Smooth muscle cell (in vitro differentiated cells): ENCODE results near the gene SIPA1L3. TPM values are rescaled to one million over a fixed set of nuclear protein-coding genes. Genes with fewer than 3 reads are reported as not detected.
A peak's percentile ranks its signal among the peaks of the same experiment; 100 is the strongest.
"Not testable (repeated sequence)": the region's sequence is repeated elsewhere in the genome, so short reads cannot be mapped to it uniquely, and the experiment has no call there.

Experiments used
- DNase-seq: peaks from one replicate; lab custom pipeline; 2025; ENCODE audit not compliant: unreplicated experiment; lab: John Stamatoyannopoulos, UW
- H2AFZ ChIP-seq: fragments of 200-600 bp; sonication (generic); 2 replicates; pipeline ENCODE4 v1.6.0; 2016; ENCODE audit warnings: antibody characterized with exemption, low read depth, mild to moderate bottlenecking
- H3F3A ChIP-seq: fragments of 200-600 bp; sonication (generic); 2 replicates; pipeline ENCODE4 v1.6.0; 2017; ENCODE audit warnings: antibody characterized with exemption, low read depth
- H3K27ac ChIP-seq: fragments of 200-600 bp; sonication (generic); 2 replicates; pipeline ENCODE4 v1.5.1; 2016; ENCODE audit warnings: low read depth, mild to moderate bottlenecking
- H3K27me3 ChIP-seq: fragments of 200-600 bp; sonication (generic); 2 replicates; pipeline ENCODE4 v1.6.1; 2016; ENCODE audit warnings: low read depth, mild to moderate bottlenecking
- H3K36me3 ChIP-seq: fragments of 200-600 bp; sonication (generic); 2 replicates; pipeline ENCODE4 v1.5.1; 2016; ENCODE audit warnings: low read depth
- H3K4me1 ChIP-seq: fragments of 200-600 bp; sonication (generic); 2 replicates; pipeline ENCODE4 v1.5.1; 2016; ENCODE audit warnings: low read depth
- H3K4me2 ChIP-seq: fragments of 200-600 bp; sonication (generic); 2 replicates; pipeline ENCODE4 v1.6.0; 2016; ENCODE audit warnings: mild to moderate bottlenecking
- H3K4me3 ChIP-seq: fragments of 200-600 bp; sonication (generic); 2 replicates; pipeline ENCODE4 v1.5.1; 2016; ENCODE audit warnings: mild to moderate bottlenecking
- H3K79me2 ChIP-seq: fragments of 200-600 bp; sonication (generic); 2 replicates; pipeline ENCODE4 v1.6.0; 2016; ENCODE audit warnings: low read depth, mild to moderate bottlenecking
- H3K9ac ChIP-seq: fragments of 200-600 bp; sonication (generic); 2 replicates; pipeline ENCODE4 v1.6.0; 2016; ENCODE audit warnings: low read depth
- H3K9me3 ChIP-seq: fragments of 200-600 bp; sonication (generic); replicated peaks from 2 replicates; pipeline ENCODE4 v1.5.1; 2016; ENCODE audit warnings: low read depth
- H4K20me1 ChIP-seq: fragments of 200-600 bp; sonication (generic); 2 replicates; pipeline ENCODE4 v1.6.0; 2016; ENCODE audit warnings: low read depth
- WGBS: methylation state at CpG from one replicate; pipeline ENCODE4 v1.1.7; 2016; ENCODE audit warnings: low lambda C conversion rate; 5-methylcytosine and 5-hydroxymethylcytosine counted together
- polyA plus RNA-seq: library from polyadenylated mRNA; unstranded; fragments of >200 nt; fragmentation: Nextera tagmentation; extraction: Ambion mirVana; gene quantifications from 2 replicates; pipeline ENCODE4 v1.2.1, GENCODE V29; 2016
- total RNA-seq: library from RNA; depleted of rRNA; stranded (reverse); fragments of >200 nt; gene quantifications from 2 replicates; pipeline ENCODE4 v1.2.3, GENCODE V29; 2014
- TF ChIP-seq, protein P1 (sequence below): fragments of 200-600 bp; sonication (generic); IDR thresholded peaks from 2 replicates; pipeline ENCODE4 v1.5.1; 2017; ENCODE audit warnings: borderline replicate concordance, mild to moderate bottlenecking, antibody characterized with exemption; ENCODE audit not compliant: insufficient read depth, poor library complexity, severe bottlenecking

Gene SIPA1L3
- total and polyA plus RNA-seq, 2 experiments from 2014 or later, result 6.5 to 7.6 TPM

GRCh38 chr19:38229585-38230073 is 322.6 kb downstream of the SIPA1L3 start:
- Histone ChIP-seq H2AFZ (no peak overlapping the region), H3K4me2 (peak overlapping the region; percentile 91), H3K27ac (no peak overlapping the region), H3K9me3 (no peaks in the 10 kb centered on the region), H3K4me3 (peak overlapping the region; percentile 49), H3K27me3 (peaks cover 48% of the 10 kb centered on the region), H3K4me1 (peaks cover 6% of the 10 kb centered on the region), H3K79me2 (no peaks in the 10 kb centered on the region), H3K9ac (no peak overlapping the region), H3K36me3 (no peaks in the 10 kb centered on the region), H3F3A (no peaks in the 10 kb centered on the region), H4K20me1 (no peaks in the 10 kb centered on the region)
- under 1% methylated on average over 39 of the region's 54 CpGs for WGBS
- DNase-seq, result peak; percentile 15
- TF ChIP-seq, protein P1, sequence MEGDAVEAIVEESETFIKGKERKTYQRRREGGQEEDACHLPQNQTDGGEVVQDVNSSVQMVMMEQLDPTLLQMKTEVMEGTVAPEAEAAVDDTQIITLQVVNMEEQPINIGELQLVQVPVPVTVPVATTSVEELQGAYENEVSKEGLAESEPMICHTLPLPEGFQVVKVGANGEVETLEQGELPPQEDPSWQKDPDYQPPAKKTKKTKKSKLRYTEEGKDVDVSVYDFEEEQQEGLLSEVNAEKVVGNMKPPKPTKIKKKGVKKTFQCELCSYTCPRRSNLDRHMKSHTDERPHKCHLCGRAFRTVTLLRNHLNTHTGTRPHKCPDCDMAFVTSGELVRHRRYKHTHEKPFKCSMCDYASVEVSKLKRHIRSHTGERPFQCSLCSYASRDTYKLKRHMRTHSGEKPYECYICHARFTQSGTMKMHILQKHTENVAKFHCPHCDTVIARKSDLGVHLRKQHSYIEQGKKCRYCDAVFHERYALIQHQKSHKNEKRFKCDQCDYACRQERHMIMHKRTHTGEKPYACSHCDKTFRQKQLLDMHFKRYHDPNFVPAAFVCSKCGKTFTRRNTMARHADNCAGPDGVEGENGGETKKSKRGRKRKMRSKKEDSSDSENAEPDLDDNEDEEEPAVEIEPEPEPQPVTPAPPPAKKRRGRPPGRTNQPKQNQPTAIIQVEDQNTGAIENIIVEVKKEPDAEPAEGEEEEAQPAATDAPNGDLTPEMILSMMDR, result no peak

DNA sequence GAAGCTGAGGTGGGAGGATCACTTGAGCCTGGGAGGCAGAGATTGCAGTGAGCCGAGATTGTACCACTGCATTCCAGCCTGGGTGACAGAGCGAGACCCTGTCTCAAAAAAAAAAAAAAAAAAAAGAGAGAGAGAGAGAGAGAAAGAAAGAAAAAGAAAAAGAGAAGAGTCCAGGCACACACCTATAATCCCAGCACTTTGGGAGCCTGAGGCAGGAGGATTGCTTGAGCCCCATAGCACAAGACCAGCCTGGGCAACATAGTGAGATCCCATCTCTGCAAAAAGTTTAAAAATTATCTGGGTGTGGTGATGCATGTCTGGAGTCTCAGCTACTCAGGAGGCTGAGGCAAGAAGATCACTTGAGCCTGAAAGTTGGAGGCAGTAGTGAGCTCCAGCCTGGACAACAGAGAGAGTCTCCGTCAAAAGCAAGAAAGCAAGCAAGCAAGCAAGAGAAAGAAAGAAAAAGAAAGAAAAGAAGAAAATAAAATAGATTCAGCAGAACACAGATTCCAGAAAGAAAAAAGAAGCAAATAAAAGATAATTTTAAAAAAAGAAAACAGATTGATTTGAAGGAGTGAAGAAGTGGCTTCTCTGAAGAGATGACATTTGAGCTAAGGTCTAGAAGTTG is 323.6 kb downstream of the SIPA1L3 start:
- H3K4me1 ChIP-seq, H3F3A ChIP-seq, H3K36me3 ChIP-seq, H2AFZ ChIP-seq, H3K79me2 ChIP-seq, H3K9me3 ChIP-seq, H3K4me2 ChIP-seq, H4K20me1 ChIP-seq, DNase-seq, H3K4me3 ChIP-seq, H3K27ac ChIP-seq, H3K9ac ChIP-seq: not testable (repeated sequence)
- H3K27me3 ChIP-seq, result peaks cover 48% of the 10 kb centered on the region
- WGBS, result 69% methylated on average over 2 of the region's 3 CpGs

DNA sequence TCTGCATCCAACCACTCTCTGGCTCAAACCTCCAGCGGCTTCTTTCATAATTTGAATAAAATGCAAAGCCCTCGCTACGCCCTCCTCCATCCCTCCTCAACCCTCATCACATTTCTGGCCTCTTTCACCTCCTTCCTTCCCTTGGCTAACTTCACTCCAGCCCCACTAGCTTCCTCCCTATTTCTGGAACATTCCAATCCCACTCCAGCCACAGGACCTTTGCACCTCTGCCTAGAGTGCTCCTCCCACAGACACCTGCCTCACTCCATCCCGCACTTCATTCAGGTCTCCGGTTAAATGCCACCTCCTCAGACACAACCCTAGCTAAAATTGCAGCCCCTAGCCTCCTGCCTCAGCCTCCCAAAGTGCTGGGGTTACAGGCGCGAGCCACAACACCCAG is 324.9 kb downstream of the SIPA1L3 start:
- H3K9me3 ChIP-seq, result no peaks in the 10 kb centered on the region
- no peak overlapping the region for H3K4me2 ChIP-seq
- no peak overlapping the region for H3K27ac ChIP-seq
- TF ChIP-seq, protein P1, result no peak
- no peak overlapping the region for H3K9ac ChIP-seq
- H4K20me1 ChIP-seq, result no peaks in the 10 kb centered on the region
- H3K79me2 ChIP-seq, result no peaks in the 10 kb centered on the region
- peaks cover 6% of the 10 kb centered on the region for H3K4me1 ChIP-seq
- no peak overlapping the region for H3K4me3 ChIP-seq
- no peak for DNase-seq
- peaks cover 48% of the 10 kb centered on the region for H3K27me3 ChIP-seq
- no peaks in the 10 kb centered on the region for H3K36me3 ChIP-seq
- no peaks in the 10 kb centered on the region for H3F3A ChIP-seq
- H2AFZ ChIP-seq, result no peak overlapping the region
- 87% methylated on average over 7 of the region's 7 CpGs for WGBS

DNA sequence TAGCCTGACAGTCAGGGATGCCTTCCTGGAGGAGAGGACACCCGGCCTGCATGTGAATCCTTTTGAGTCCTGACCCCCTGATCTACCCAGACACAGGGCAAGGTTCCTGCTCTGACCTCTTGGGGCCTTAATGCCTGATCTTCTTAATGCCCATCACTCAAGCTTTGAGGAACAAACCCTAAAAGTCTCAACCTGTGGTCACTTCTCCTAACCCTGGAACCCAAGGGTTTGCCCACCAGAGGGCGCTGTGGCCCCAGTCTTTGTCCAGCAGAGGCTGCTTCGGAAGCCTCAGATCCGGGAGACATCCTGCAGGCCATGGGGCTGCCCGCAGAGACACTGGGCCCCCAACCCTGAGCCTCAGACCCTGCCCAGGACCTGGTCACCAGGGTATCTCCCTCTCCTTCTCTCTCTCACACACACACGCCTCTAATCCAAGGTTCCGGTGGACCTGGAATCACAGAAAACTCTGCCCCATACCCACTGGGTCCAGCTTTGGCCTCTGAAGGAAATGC is 326.8 kb downstream of the SIPA1L3 start:
- Histone ChIP-seq H3K27me3 (peaks cover 30% of the 10 kb centered on the region), H2AFZ (no peak overlapping the region), H3K9me3 (no peaks in the 10 kb centered on the region), H3K79me2 (no peaks in the 10 kb centered on the region), H3K36me3 (no peaks in the 10 kb centered on the region), H3K4me3 (no peak overlapping the region), H3K4me1 (peaks cover 1% of the 10 kb centered on the region), H3K9ac (no peak overlapping the region), H3K27ac (no peak overlapping the region), H3F3A (no peaks in the 10 kb centered on the region), H4K20me1 (no peaks in the 10 kb centered on the region), H3K4me2 (no peak overlapping the region)
- DNase-seq, result peak; percentile 34
- 23% methylated on average over 7 of the region's 7 CpGs for WGBS
- TF ChIP-seq, protein P1, result peak; percentile 86
